GM21786 (cell line): ENCODE data around the gene TBC1D22A.
"Not testable (repeated sequence)": the region's sequence is repeated elsewhere in the genome, so short reads cannot be mapped to it uniquely, and the experiment has no call there.

Source experiments
- ATAC-seq: cut with Tn5 transposase; IDR thresholded peaks from one replicate; pipeline ENCODE4 v1.9.1; 2021; ENCODE audit not compliant: unreplicated experiment

The TBC1D22A gene

GRCh38 chr22:47159592-47159991, 397.1 kb downstream of the TBC1D22A start:
- no peak for ATAC-seq

- ATAC-seq: no peak
Observed at GRCh38 chr22:47160141-47160541, 397.7 kb downstream of the TBC1D22A start.

- ATAC-seq: no peak
Observed at GRCh38 chr22:47160781-47161520, 398.5 kb downstream of the TBC1D22A start.

- ATAC-seq: no peak
Observed at GRCh38 chr22:47161631-47162030, 399.2 kb downstream of the TBC1D22A start.

GRCh38 chr22:47162865-47163264, 400.4 kb downstream of the TBC1D22A start:
- ATAC-seq: no peak

- ATAC-seq: no peak
Observed at GRCh38 chr22:47163481-47163855, 401.0 kb downstream of the TBC1D22A start.

GRCh38 chr22:47163856-47164513, 401.5 kb downstream of the TBC1D22A start:
- no peak for ATAC-seq

- ATAC-seq: no peak
Observed at GRCh38 chr22:47164514-47165337, 402.3 kb downstream of the TBC1D22A start.

- no peak for ATAC-seq
Observed at GRCh38 chr22:47165338-47166032, 403.0 kb downstream of the TBC1D22A start.

- ATAC-seq: no peak
Observed at GRCh38 chr22:47166033-47166404, 403.6 kb downstream of the TBC1D22A start.

GRCh38 chr22:47166446-47167016, 404.1 kb downstream of the TBC1D22A start:
- no peak for ATAC-seq

- ATAC-seq: no peak
Observed at GRCh38 chr22:47167056-47167455, 404.6 kb downstream of the TBC1D22A start.

GRCh38 chr22:47167921-47168320, 405.5 kb downstream of the TBC1D22A start:
- ATAC-seq: not testable (repeated sequence)

- ATAC-seq: no peak
Observed at GRCh38 chr22:47168441-47168840, 406.0 kb downstream of the TBC1D22A start.

GRCh38 chr22:47168900-47169800, 406.7 kb downstream of the TBC1D22A start:
- no peak for ATAC-seq

GRCh38 chr22:47169801-47170140, 407.3 kb downstream of the TBC1D22A start:
- no peak for ATAC-seq

GRCh38 chr22:47170511-47171440, 408.3 kb downstream of the TBC1D22A start:
- ATAC-seq: not testable (repeated sequence)

GRCh38 chr22:47171441-47172221, 409.2 kb downstream of the TBC1D22A start:
- no peak for ATAC-seq
